ENCODE results near the gene UTP25. TPM values are rescaled to one million over a fixed set of nuclear protein-coding genes. Genes with fewer than 3 reads are reported as not detected.

UTP25 gene
- polyA plus RNA-seq, 1 donor (not counting 4 experiments of a cell fraction or from before 2014, with no cell fraction given), result 13.3 TPM

DNA sequence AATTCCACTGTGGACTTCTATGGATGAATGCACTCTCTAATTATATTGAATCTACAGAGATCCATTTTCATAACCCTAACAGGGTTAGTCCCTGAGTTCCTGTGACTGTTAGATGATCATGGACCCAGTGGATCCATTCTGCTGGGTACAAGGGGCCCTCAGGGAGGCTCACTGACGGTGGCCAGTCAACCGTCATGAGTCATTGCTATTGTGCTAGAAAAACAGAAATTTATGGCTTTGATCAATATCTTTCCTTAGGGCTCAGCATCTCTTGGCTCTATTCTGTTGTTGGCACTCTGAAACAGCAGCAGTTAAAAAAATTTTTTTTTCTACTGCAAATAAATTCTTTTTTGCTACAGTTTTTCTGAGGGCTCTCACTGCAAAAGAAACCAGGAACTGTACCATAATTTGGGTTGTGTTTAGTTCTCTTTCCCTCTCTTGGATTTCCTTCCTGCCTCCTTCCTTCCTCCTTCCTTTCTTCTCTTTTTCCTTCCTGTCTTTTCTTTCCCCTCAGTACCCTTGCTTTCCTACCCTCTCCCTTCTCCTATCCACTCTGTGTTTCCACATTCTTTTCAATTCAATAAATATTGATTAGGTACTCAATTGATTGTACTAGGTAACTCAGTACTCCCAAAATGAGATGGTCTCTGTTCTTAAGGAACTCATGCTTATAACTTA, 49.5 kb downstream of the UTP25 start:
- no peaks in the 10 kb centered on the region for H3K9me1 ChIP-seq (ENCODE audit: control insufficient read depth, extremely low read depth, insufficient read depth, low read length)
- peaks cover 0 to 11% of the 10 kb centered on the region in 2 experiments for H3K36me3 ChIP-seq (ENCODE audit: control insufficient read depth in 2 of 2, extremely low read depth in 1 of 2, insufficient read depth in 2 of 2, low read length in 2 of 2)
- H3K9ac ChIP-seq (ENCODE audit: control insufficient read depth, extremely low read depth, insufficient read depth, low read length), result no peak overlapping the region
- H4K20me1 ChIP-seq (ENCODE audit: control insufficient read depth, extremely low read depth, insufficient read depth, low read length), result no peaks in the 10 kb centered on the region
- no peak for DNase-seq (ENCODE audit: low read depth, low spot score)
- no peak for TF ChIP-seq EZH2 (IDR thresholded peaks at IDR 0.05; ENCODE audit: low read length)
- TF ChIP-seq, protein P1, sequence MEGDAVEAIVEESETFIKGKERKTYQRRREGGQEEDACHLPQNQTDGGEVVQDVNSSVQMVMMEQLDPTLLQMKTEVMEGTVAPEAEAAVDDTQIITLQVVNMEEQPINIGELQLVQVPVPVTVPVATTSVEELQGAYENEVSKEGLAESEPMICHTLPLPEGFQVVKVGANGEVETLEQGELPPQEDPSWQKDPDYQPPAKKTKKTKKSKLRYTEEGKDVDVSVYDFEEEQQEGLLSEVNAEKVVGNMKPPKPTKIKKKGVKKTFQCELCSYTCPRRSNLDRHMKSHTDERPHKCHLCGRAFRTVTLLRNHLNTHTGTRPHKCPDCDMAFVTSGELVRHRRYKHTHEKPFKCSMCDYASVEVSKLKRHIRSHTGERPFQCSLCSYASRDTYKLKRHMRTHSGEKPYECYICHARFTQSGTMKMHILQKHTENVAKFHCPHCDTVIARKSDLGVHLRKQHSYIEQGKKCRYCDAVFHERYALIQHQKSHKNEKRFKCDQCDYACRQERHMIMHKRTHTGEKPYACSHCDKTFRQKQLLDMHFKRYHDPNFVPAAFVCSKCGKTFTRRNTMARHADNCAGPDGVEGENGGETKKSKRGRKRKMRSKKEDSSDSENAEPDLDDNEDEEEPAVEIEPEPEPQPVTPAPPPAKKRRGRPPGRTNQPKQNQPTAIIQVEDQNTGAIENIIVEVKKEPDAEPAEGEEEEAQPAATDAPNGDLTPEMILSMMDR (optimal IDR thresholded peaks at IDR 0.05 in 1 of 3, IDR thresholded peaks at IDR 0.05 in 1 of 3, conservative IDR thresholded peaks at IDR 0.05 in 1 of 3; ENCODE audit: extremely low read depth in 1 of 3, insufficient read depth in 2 of 3, low read length in 3 of 3), result no peak
- dilution Hi-C loops (cut with MboI; ENCODE audit: extremely low pct_ligation_motif_present, low sequenced_read_pairs), result no loop called here
- H2AFZ ChIP-seq (ENCODE audit: control insufficient read depth, low read length), result no peak overlapping the region
- no peaks in the 10 kb centered on the region for H3K27me3 ChIP-seq (ENCODE audit: control insufficient read depth, extremely low read depth, insufficient read depth, low read length)
- no peaks in the 10 kb centered on the region for H3K9me3 ChIP-seq (ENCODE audit: control insufficient read depth, low read depth, low read length)
- no peak overlapping the region for H3K4me3 ChIP-seq (ENCODE audit: control insufficient read depth in 2 of 3, extremely low read depth in 1 of 3, insufficient read depth in 2 of 3, low read depth in 1 of 3, low read length in 3 of 3)
- H3K4me2 ChIP-seq (ENCODE audit: control insufficient read depth, extremely low read depth, insufficient read depth, low read depth, low read length), result no peak overlapping the region
- H3K27ac ChIP-seq (ENCODE audit: control insufficient read depth, insufficient read depth, low read length), result no peak overlapping the region
- H3K79me2 ChIP-seq (ENCODE audit: control insufficient read depth, insufficient read depth, low read length), result no peaks in the 10 kb centered on the region
- FAIRE-seq, result no peak
- peaks cover 57% of the 10 kb centered on the region for H3K4me1 ChIP-seq (ENCODE audit: control insufficient read depth, extremely low read depth, insufficient read depth, low read length)

DNA sequence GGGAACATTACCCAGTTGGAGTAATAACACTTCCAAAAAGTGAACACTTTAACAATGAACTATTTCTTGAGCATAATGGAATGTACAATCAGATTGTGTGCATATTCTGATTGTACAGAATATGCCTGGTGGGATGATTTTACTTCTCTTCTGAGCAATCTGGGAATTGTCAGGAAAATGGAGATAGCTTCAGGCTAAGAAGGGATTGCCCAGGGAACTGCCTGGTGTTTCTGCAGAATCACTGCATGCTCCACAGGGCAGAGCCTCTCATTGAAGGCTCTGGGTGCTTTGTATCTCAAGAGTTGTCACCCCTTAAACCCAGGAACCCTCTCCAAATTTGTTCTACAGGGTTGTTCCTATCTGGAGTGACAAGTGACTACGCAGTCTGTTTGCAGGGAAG, 51.2 kb downstream of the UTP25 start:
- DNase-seq (ENCODE audit: low read depth, low spot score) (no peak), FAIRE-seq (peak; percentile 62)
- H3K36me3 ChIP-seq (ENCODE audit: control insufficient read depth in 2 of 2, extremely low read depth in 1 of 2, insufficient read depth in 2 of 2, low read length in 2 of 2), result peaks cover 0 to 11% of the 10 kb centered on the region in 2 experiments
- no peaks in the 10 kb centered on the region for H3K27me3 ChIP-seq (ENCODE audit: control insufficient read depth, extremely low read depth, insufficient read depth, low read length)
- H3K9me1 ChIP-seq (ENCODE audit: control insufficient read depth, extremely low read depth, insufficient read depth, low read length), result no peaks in the 10 kb centered on the region
- H3K9ac ChIP-seq (ENCODE audit: control insufficient read depth, extremely low read depth, insufficient read depth, low read length), result no peak overlapping the region
- H3K27ac ChIP-seq (ENCODE audit: control insufficient read depth, insufficient read depth, low read length), result peak overlapping the region; percentile 4
- dilution Hi-C loops (cut with MboI; ENCODE audit: extremely low pct_ligation_motif_present, low sequenced_read_pairs), result no loop called here
- H2AFZ ChIP-seq (ENCODE audit: control insufficient read depth, low read length), result no peak overlapping the region
- no peak overlapping the region for H3K4me3 ChIP-seq (ENCODE audit: control insufficient read depth in 2 of 3, extremely low read depth in 1 of 3, insufficient read depth in 2 of 3, low read depth in 1 of 3, low read length in 3 of 3)
- H3K9me3 ChIP-seq (ENCODE audit: control insufficient read depth, low read depth, low read length), result no peaks in the 10 kb centered on the region
- H3K4me1 ChIP-seq (ENCODE audit: control insufficient read depth, extremely low read depth, insufficient read depth, low read length), result peaks cover 51% of the 10 kb centered on the region
- TF ChIP-seq EZH2 (IDR thresholded peaks at IDR 0.05; ENCODE audit: low read length), result no peak
- TF ChIP-seq, protein P1 (optimal IDR thresholded peaks at IDR 0.05 in 1 of 3, IDR thresholded peaks at IDR 0.05 in 1 of 3, conservative IDR thresholded peaks at IDR 0.05 in 1 of 3; ENCODE audit: extremely low read depth in 1 of 3, insufficient read depth in 2 of 3, low read length in 3 of 3), result no peak
- no peaks in the 10 kb centered on the region for H4K20me1 ChIP-seq (ENCODE audit: control insufficient read depth, extremely low read depth, insufficient read depth, low read length)
- no peaks in the 10 kb centered on the region for H3K79me2 ChIP-seq (ENCODE audit: control insufficient read depth, insufficient read depth, low read length)
- H3K4me2 ChIP-seq (ENCODE audit: control insufficient read depth, extremely low read depth, insufficient read depth, low read depth, low read length), result no peak overlapping the region
